AG04449 (cell line): ENCODE results near the gene CHKA.

Experiments
- CTCF ChIA-PET: fragments of 350-600 bp; formaldehyde crosslinking; extraction: SDS; loops from one replicate; lab custom pipeline; 2021; ENCODE audit warnings: antibody characterized with exemption; lab: Yijun Ruan, JAX
- POLR2A ChIA-PET: fragments of 400-600, 350-600 bp; formaldehyde crosslinking; extraction: SDS; loops from one replicate; lab custom pipeline; 2020; ENCODE audit warnings: antibody characterized with exemption, inconsistent platforms; lab: Yijun Ruan, JAX
- DNase-seq: peaks from one replicate; pipeline ENCODE4 v3.0.0-alpha.2; 2010; ENCODE audit warnings: low read depth, low spot score
- H3K4me3 ChIP-seq: 2 replicates; pipeline ENCODE4 v1.5.1; 2011; ENCODE audit warnings: low read depth, mild to moderate bottlenecking, control low read depth, low read length
- TF ChIP-seq, protein P1 (sequence below): IDR thresholded peaks from one replicate; pipeline ENCODE4 v1.5.1; 2011; ENCODE audit warnings: mild to moderate bottlenecking, moderate library complexity, low read length, control low read depth, inconsistent platforms; ENCODE audit not compliant: insufficient read depth; ENCODE audit errors: missing control alignments

Gene CHKA

DNA sequence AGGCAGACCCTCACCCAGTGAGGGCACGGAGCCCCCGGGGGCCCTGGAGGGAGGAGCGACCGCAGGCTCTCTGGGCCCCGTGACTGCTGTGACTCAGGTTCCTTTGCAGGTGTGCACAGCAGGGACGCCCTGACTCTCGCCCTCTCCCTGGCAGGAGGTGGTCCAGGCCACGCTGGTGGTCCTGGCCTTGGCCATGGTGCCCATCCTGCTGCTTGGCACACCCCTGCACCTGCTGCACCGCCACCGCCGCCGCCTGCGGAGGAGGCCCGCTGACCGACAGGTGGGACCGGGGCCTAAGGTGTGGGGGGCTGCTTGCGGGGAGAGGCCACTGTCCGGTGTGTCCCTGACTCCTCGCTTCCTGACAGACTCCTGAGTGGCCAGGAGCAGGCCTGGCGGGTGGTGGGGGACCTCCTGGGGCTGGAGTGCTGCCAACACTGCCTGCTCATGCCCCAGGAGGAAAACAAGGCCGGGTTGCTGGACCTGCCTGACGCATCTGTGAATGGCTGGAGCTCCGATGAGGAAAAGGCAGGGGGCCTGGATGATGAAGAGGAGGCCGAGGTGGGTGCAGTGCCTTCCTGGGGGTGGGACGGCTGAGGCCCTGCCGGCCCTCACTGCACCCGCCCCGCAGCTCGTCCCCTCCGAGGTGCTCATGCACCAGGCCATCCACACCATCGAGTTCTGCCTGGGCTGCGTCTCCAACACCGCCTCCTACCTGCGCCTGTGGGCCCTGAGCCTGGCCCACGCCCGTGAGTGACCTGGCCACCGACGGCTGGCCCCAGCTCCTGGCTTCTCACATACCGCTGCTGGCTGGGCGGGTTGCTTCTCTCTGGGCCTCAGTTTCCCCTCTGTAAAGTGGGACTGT, 71.4 kb downstream of the CHKA start:
- no peak for DNase-seq
- TF ChIP-seq, protein P1, sequence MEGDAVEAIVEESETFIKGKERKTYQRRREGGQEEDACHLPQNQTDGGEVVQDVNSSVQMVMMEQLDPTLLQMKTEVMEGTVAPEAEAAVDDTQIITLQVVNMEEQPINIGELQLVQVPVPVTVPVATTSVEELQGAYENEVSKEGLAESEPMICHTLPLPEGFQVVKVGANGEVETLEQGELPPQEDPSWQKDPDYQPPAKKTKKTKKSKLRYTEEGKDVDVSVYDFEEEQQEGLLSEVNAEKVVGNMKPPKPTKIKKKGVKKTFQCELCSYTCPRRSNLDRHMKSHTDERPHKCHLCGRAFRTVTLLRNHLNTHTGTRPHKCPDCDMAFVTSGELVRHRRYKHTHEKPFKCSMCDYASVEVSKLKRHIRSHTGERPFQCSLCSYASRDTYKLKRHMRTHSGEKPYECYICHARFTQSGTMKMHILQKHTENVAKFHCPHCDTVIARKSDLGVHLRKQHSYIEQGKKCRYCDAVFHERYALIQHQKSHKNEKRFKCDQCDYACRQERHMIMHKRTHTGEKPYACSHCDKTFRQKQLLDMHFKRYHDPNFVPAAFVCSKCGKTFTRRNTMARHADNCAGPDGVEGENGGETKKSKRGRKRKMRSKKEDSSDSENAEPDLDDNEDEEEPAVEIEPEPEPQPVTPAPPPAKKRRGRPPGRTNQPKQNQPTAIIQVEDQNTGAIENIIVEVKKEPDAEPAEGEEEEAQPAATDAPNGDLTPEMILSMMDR = no peak
- POLR2A ChIA-PET = no interaction called here
- CTCF ChIA-PET = no interaction called here
- no peak overlapping the region for H3K4me3 ChIP-seq

DNA sequence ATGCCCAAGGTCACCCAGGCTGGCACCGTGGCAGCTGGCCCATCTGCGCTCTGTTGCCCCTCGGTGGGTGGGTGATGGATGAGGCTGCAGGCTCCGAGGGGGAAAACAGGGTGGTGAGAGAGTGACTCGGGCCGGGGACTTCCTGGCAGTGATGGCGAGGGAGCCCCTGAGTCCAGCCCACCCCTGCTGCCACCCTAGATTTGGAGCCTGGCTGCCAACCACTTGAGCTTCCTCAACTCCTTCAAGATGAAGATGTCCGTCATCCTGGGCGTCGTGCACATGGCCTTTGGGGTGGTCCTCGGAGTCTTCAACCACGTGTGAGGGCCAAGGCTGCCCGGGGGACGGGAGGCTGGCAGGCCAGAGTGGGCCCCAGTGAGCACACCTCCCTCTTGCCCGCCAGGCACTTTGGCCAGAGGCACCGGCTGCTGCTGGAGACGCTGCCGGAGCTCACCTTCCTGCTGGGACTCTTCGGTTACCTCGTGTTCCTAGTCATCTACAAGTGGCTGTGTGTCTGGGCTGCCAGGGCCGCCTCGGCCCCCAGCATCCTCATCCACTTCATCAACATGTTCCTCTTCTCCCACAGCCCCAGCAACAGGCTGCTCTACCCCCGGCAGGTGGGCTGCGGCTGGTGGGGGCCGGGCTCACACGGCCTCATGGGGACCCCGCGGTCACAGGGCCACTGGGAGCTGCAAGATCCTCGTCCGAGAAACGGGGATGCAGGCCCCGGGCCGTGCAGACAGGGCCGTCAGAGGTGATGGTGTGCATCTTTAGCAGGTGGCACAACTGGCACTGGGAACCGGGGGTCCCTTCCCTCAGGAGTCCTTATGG, 72.3 kb downstream of the CHKA start:
- ChIA-PET CTCF (no interaction called here), POLR2A (no interaction called here)
- DNase-seq = no peak
- no peak overlapping the region for H3K4me3 ChIP-seq
- TF ChIP-seq, protein P1 = no peak

DNA sequence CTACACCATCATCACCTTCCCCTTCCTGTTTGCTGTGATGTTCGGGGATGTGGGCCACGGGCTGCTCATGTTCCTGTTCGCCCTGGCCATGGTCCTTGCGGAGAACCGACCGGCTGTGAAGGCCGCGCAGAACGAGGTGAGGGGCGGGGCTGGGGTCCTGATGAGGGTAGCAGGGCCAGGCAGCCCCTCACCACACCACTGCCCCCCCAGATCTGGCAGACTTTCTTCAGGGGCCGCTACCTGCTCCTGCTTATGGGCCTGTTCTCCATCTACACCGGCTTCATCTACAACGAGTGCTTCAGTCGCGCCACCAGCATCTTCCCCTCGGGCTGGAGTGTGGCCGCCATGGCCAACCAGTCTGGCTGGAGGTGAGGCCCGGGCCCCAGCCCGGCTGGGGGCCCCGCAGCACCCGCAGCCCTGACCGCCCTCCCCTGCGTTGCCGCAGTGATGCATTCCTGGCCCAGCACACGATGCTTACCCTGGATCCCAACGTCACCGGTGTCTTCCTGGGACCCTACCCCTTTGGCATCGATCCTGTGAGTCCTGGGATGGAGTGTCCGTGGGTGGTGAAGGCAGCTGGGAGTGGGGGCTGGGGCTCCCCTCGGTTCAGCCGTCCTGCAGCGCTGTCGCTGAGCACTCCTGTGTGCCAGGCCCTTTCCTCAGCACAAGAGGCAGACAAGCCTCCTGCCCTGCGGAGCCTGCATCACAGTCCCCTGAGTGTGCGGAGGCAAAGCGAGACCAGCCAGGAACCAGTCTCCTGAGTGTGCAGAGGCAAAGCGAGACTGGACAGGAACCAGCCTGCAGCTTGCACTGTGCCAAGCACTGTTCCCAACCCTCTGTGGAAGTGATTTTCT, 73.5 kb downstream of the CHKA start:
- TF ChIP-seq, protein P1 = no peak
- no peak for DNase-seq
- ChIA-PET CTCF (no interaction called here), POLR2A (no interaction called here)
- no peak overlapping the region for H3K4me3 ChIP-seq

DNA sequence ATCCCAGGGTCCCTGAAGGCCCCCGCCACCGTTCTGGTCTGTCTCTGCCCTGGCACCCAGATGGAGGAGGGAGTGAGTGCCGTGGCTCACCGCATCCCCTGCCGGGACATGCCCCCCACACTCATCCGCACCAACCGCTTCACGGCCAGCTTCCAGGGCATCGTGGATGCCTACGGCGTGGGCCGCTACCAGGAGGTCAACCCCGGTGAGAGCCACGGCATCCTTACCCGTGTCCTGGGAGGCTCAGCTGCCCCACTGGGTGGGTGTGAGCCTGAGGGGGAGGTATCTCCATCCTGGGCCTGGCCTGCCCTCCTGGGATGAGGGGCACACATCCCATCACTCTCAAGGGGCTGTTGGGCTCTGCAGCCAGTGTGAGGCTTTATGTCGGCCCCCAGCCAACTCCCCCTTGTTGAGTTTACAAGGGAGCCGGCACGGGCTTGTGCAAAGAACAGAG, 76.3 kb downstream of the CHKA start:
- CTCF ChIA-PET = no interaction called here
- no peak overlapping the region for H3K4me3 ChIP-seq
- TF ChIP-seq, protein P1 = no peak
- POLR2A ChIA-PET = no interaction called here
- DNase-seq = no peak

DNA sequence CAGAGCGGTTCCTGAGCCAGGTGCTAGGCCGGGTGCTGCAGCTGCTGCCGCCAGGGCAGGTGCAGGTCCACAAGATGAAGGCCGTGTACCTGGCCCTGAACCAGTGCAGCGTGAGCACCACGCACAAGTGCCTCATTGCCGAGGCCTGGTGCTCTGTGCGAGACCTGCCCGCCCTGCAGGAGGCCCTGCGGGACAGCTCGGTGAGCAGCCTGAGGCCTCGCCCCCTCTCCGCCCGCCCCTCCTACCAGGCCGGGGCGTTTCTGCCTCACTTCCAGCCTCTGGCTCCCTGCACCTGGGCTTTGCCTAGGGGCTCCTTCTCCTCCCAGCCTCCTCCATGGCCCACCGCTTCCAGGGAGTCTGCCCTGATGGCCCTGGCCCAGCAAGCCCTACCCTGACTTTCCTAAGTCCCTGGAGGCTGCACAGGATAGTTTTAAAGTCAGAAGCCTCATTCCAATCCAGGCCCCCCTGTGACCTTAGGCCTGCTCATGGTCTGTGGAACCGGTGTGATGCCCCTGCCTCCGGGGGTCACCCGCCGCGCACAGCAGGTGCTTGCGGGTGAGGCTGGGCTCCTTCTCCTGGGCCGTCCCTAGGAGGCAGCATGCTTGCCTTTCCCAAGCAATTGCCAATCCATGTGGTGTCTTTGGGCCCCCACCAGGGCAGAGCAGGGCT, 76.9 kb downstream of the CHKA start:
- H3K4me3 ChIP-seq = no peak overlapping the region
- ChIA-PET POLR2A (interaction anchor here (0.6 to 2.8 kb wide), 3 partner anchors 9 to 34 kb away, joined by 3 to 17 read pairs (median 6); partner anchors contain the start of gene ALDH3B1), CTCF (interaction anchor here (1.6 to 1.8 kb wide), 2 partner anchors 10 to 165 kb away, joined by 4 read pairs; no protein-coding TSS in a partner anchor)
- TF ChIP-seq, protein P1 = no peak
- no peak for DNase-seq
